Suprapubic skin (tissue), 4 donors: ENCODE measurements around the gene MOB1A. TPM values are rescaled to one million over a fixed set of nuclear protein-coding genes. Genes with fewer than 3 reads are reported as not detected.

ENCODE experiments used
- DNase-seq, 2 donors: peaks; one replicate each; pipeline ENCODE4 v3.0.0-alpha.2; 2019; ENCODE audit warnings: low spot score in 2 of 2
- H3K27ac ChIP-seq: fragments of 200-600 bp; sonication (generic); one replicate; pipeline ENCODE4 v1.5.1; 2019
- H3K27me3 ChIP-seq: fragments of 200-600 bp; sonication (generic); one replicate; pipeline ENCODE4 v1.5.1; 2019
- H3K36me3 ChIP-seq: fragments of 200-600 bp; sonication (generic); one replicate; pipeline ENCODE4 v1.5.1; 2019
- H3K4me1 ChIP-seq: fragments of 200-600 bp; sonication (generic); one replicate; pipeline ENCODE4 v1.5.1; 2019
- H3K4me3 ChIP-seq: fragments of 200-600 bp; sonication (generic); one replicate; pipeline ENCODE4 v1.5.1; 2019; ENCODE audit warnings: mild to moderate bottlenecking
- H3K9me3 ChIP-seq: fragments of 200-600 bp; sonication (generic); one replicate; pipeline ENCODE4 v1.5.1; 2019
- CTCF ChIP-seq, 2 donors: fragments of 200-600 bp in 1 of 2; fragments of 450-650 bp in 1 of 2; sonication (generic) in 1 of 2; IDR thresholded peaks; one replicate each; pipeline ENCODE4 v1.5.1; 2016 to 2019; ENCODE audit warnings: antibody characterized with exemption in 2 of 2, mild to moderate bottlenecking in 1 of 2, moderate library complexity in 1 of 2
- EP300 ChIP-seq: sonication (generic); formaldehyde crosslinking; IDR thresholded peaks from one replicate; pipeline ENCODE4 v1.6.1; 2017; ENCODE audit warnings: antibody characterized with exemption
- POLR2A ChIP-seq, 2 donors: fragments of 450-650 bp; IDR thresholded peaks; one replicate each; pipeline ENCODE4 v1.6.1; 2017; ENCODE audit warnings: antibody characterized with exemption in 2 of 2, mild to moderate bottlenecking in 2 of 2, moderate library complexity in 2 of 2
- POLR2AphosphoS5 ChIP-seq, 3 donors: sonication (generic); formaldehyde crosslinking; IDR thresholded peaks; one replicate each; pipeline ENCODE4 v1.6.1; 2017; ENCODE audit warnings: antibody characterized with exemption in 3 of 3
- WGBS: methylation state at CpG from one replicate; pipeline ENCODE4 v1.1.5; 2018; 5-methylcytosine and 5-hydroxymethylcytosine counted together
- total RNA-seq, 4 donors: library from RNA; depleted of rRNA; stranded (reverse); fragments of >200 nt; gene quantifications; one replicate each; pipeline ENCODE4 v1.1.0, GENCODE V29; 2016

The MOB1A gene
- total RNA-seq, 4 donors from 2014 or later = 65.2 to 96.6 (median 79.2) TPM

- WGBS = 4% methylated on average over 29 of the region's 59 CpGs
- H3K9me3 ChIP-seq = no peaks in the 10 kb centered on the region
- H3K36me3 ChIP-seq = no peaks in the 10 kb centered on the region
- no peaks in the 10 kb centered on the region for H3K27me3 ChIP-seq
- DNase-seq = peak; percentile 85 to 92
- peak overlapping the region; percentile 88 for H3K27ac ChIP-seq
- TF ChIP-seq EP300 (no peak), CTCF (IDR thresholded peaks at IDR 0.05) (peak in 1 of 2 donors; percentile 61), POLR2AphosphoS5 (IDR thresholded peaks at IDR 0.05) (peak in 2 of 3 donors; percentile 54 to 73), POLR2A (IDR thresholded peaks at IDR 0.05) (no peak)
- H3K4me1 ChIP-seq = no peaks in the 10 kb centered on the region
- H3K4me3 ChIP-seq = peak overlapping the region; percentile 65
Observed at GRCh38 chr2:74119912-74120825, 58.5 kb downstream of the MOB1A start.

GRCh38 chr2:74119339-74119738 is 59.3 kb downstream of the MOB1A start:
- no peaks in the 10 kb centered on the region for H3K36me3 ChIP-seq
- H3K9me3 ChIP-seq = no peaks in the 10 kb centered on the region
- no peak overlapping the region for H3K27ac ChIP-seq
- H3K4me3 ChIP-seq = peak overlapping the region; percentile 65
- no peak for DNase-seq
- H3K27me3 ChIP-seq = no peaks in the 10 kb centered on the region
- H3K4me1 ChIP-seq = no peaks in the 10 kb centered on the region
- TF ChIP-seq EP300 (no peak), CTCF (IDR thresholded peaks at IDR 0.05) (no peak), POLR2A (IDR thresholded peaks at IDR 0.05) (no peak), POLR2AphosphoS5 (IDR thresholded peaks at IDR 0.05) (no peak)

GRCh38 chr2:74111380-74111779 is 67.3 kb downstream of the MOB1A start:
- no peak overlapping the region for H3K27ac ChIP-seq
- TF ChIP-seq POLR2A (IDR thresholded peaks at IDR 0.05) = no peak
- TF ChIP-seq CTCF (IDR thresholded peaks at IDR 0.05) = no peak
- TF ChIP-seq EP300 = no peak
- no peak for TF ChIP-seq POLR2AphosphoS5 (IDR thresholded peaks at IDR 0.05)
- no peak overlapping the region for H3K4me3 ChIP-seq
- DNase-seq = no peak
- no peaks in the 10 kb centered on the region for H3K27me3 ChIP-seq
- no peaks in the 10 kb centered on the region for H3K4me1 ChIP-seq
- no peaks in the 10 kb centered on the region for H3K9me3 ChIP-seq
- H3K36me3 ChIP-seq = no peaks in the 10 kb centered on the region

GRCh38 chr2:74110537-74110936 is 68.1 kb downstream of the MOB1A start:
- DNase-seq = no peak
- WGBS = 82% methylated on average over 3 of the region's 3 CpGs
- no peak for TF ChIP-seq POLR2A (IDR thresholded peaks at IDR 0.05)
- TF ChIP-seq EP300 = no peak
- TF ChIP-seq CTCF (IDR thresholded peaks at IDR 0.05) = no peak
- no peak for TF ChIP-seq POLR2AphosphoS5 (IDR thresholded peaks at IDR 0.05)
- no peaks in the 10 kb centered on the region for H3K4me1 ChIP-seq
- H3K9me3 ChIP-seq = no peaks in the 10 kb centered on the region
- no peak overlapping the region for H3K4me3 ChIP-seq
- no peak overlapping the region for H3K27ac ChIP-seq
- no peaks in the 10 kb centered on the region for H3K36me3 ChIP-seq
- no peaks in the 10 kb centered on the region for H3K27me3 ChIP-seq

- Histone ChIP-seq H3K27ac (no peak overlapping the region), H3K4me1 (no peaks in the 10 kb centered on the region), H3K9me3 (no peaks in the 10 kb centered on the region), H3K36me3 (peaks cover 4% of the 10 kb centered on the region), H3K27me3 (no peaks in the 10 kb centered on the region), H3K4me3 (no peak overlapping the region)
- no peak for TF ChIP-seq POLR2AphosphoS5 (IDR thresholded peaks at IDR 0.05)
- no peak for TF ChIP-seq POLR2A (IDR thresholded peaks at IDR 0.05)
- WGBS = 83% methylated on average over 8 of the region's 8 CpGs
- DNase-seq = no peak
Observed at GRCh38 chr2:74109551-74109950, 69.1 kb downstream of the MOB1A start.
